ENCODE data around the gene SPTLC1. TPM values are rescaled to one million over a fixed set of nuclear protein-coding genes. Genes with fewer than 3 reads are reported as not detected.
A peak's percentile ranks its signal among the peaks of the same experiment; 100 is the strongest.

The SPTLC1 gene
- total and polyA plus RNA-seq, 2 experiments from 2014 or later, result 42.6 to 46.0 TPM

DNA sequence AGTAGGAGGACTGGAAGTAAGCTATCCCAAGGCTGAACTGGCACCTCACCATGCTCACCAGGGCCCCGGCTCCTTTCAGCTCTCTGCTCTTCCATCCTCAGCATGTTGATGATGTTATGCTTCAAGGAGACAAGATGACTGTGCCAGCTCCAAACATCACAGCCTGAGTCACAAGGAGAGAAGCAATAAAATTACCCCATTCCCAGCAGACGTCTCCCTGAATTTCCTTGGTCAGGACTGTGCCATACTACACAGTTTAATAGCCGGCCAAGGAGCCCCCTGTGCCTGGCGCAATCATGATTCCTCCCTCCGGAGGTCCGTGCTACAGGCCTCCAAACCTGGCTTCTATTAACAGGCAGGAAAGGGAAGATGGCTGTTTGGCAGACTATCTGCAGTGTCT is 114.0 kb downstream of the SPTLC1 start:
- Histone ChIP-seq H3K4me3 (no peak overlapping the region), H3K27ac (no peak overlapping the region), H3K4me1 (ENCODE audit: low read depth) (no peaks in the 10 kb centered on the region), H3K27me3 (peaks cover 38% of the 10 kb centered on the region), H3K36me3 (no peaks in the 10 kb centered on the region), H3K9me3 (ENCODE audit: low read depth) (no peaks in the 10 kb centered on the region)
- DNase-seq (ENCODE audit: low read depth in 1 of 2, low spot score in 1 of 2), result peak in 1 of 2 donors; percentile 6
- TF ChIP-seq CTCF (IDR thresholded peaks at IDR 0.05; ENCODE audit: low read depth, low read length), result no peak

DNA sequence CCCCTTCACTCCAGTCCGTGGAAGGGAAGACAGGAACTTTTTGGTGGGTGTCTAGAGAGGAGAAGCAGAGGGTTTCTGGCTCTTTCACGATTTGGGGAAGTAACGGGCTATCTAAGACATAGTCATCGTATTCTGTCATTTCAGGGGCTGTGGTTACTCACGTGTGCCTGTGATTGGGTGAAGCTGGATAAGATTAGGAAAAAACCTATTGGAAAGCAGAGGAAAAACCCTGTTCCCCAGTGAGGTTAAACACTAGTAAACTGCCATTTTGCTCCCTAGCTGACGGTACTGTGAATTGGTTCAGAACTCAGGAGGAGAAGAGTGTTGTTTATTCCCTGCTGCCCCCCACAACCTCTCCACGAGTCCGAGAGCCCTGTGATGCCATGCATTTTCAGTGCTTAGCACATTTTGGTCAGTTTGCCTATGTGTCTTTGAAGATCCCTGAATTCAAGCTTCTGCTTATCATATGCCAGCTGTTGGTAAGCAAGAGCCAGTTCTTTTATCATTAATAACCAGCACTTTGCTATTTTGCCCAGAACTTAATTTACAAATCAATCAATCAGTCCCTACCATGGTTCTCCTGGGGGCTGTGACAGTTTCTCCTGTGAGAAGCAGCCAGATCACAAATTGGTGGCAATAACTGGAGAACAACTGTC is 120.1 kb downstream of the SPTLC1 start:
- Histone ChIP-seq H3K9me3 (ENCODE audit: low read depth) (no peaks in the 10 kb centered on the region), H3K27me3 (peaks cover 64% of the 10 kb centered on the region), H3K4me3 (no peak overlapping the region), H3K36me3 (no peaks in the 10 kb centered on the region), H3K4me1 (ENCODE audit: low read depth) (peaks cover 7% of the 10 kb centered on the region), H3K27ac (no peak overlapping the region)
- no peak for TF ChIP-seq CTCF (IDR thresholded peaks at IDR 0.05; ENCODE audit: low read depth, low read length)
- peak in 1 of 2 donors; percentile 28 for DNase-seq (ENCODE audit: low read depth in 1 of 2, low spot score in 1 of 2)

GRCh38 chr9:91994422-91994821 is 120.8 kb downstream of the SPTLC1 start:
- TF ChIP-seq CTCF (IDR thresholded peaks at IDR 0.05; ENCODE audit: low read depth, low read length), result no peak
- no peaks in the 10 kb centered on the region for H3K9me3 ChIP-seq (ENCODE audit: low read depth)
- no peak overlapping the region for H3K4me3 ChIP-seq
- no peak for DNase-seq (ENCODE audit: low read depth in 1 of 2, low spot score in 1 of 2)
- H3K4me1 ChIP-seq (ENCODE audit: low read depth), result peaks cover 7% of the 10 kb centered on the region
- H3K36me3 ChIP-seq, result no peaks in the 10 kb centered on the region
- peaks cover 69% of the 10 kb centered on the region for H3K27me3 ChIP-seq
- no peak overlapping the region for H3K27ac ChIP-seq

DNA sequence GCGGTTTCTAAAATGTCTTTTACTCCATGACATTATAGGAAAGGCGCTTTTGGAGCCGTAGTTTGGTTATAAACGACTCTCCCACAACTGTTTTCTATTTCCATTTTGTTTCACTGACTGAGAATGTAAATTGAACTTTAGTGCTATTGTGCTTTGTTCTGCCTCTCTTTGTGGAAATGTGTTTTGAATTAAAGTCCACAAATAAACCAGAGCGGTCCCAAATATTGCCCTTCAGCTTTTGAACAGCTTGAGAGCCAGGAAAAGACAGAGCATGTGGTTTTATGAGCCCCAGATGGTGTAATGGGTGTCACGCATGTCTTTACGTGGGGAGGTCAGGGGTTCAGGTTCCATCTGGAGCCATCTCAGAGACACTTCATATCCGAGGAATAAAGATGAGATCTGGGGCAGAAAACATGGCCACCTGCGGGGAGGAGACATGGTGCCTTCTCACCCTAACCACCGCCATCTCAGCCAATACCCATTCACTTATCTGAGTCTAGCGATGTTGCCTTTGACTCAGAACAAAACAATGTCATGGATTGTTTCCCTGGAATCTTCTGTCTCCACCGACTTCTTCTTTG is 122.7 kb downstream of the SPTLC1 start:
- Histone ChIP-seq H3K4me1 (ENCODE audit: low read depth) (peaks cover 7% of the 10 kb centered on the region), H3K27ac (no peak overlapping the region)
- no peak for DNase-seq (ENCODE audit: low read depth in 1 of 2, low spot score in 1 of 2)

DNA sequence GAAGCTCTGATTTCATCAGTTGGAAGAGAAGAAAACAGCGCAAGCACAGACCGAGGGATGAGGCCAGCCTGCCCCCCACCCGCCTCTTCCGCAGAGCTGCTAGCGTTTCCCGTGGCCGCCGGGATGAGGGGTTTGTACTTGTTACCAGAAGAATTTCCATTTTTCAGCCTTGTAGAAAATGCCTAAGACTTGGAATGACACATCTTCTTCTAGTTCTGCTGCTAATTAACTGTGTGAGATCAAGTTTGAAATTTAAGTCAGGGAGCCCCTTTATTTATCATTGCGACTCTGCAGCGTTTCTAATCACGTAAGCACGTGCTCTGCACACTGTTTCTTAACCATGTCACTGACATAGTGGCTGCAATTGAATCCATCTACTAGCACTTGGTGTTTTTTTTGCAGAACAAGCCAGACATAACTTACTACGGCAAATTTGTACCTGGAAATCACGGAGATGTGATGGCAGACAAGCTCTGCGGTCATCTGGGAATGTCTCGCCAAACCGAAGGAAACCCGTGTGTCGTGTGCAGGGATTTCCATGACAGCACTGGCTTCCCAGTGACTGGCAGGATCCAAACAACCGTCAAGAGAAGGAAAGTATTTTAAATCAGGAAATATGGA is 123.4 kb downstream of the SPTLC1 start:
- no peak for TF ChIP-seq CTCF (IDR thresholded peaks at IDR 0.05; ENCODE audit: low read depth, low read length)
- no peak overlapping the region for H3K4me3 ChIP-seq
- H3K9me3 ChIP-seq (ENCODE audit: low read depth), result no peaks in the 10 kb centered on the region
- DNase-seq (ENCODE audit: low read depth in 1 of 2, low spot score in 1 of 2), result no peak
- H3K27me3 ChIP-seq, result peaks cover 72% of the 10 kb centered on the region
- no peak overlapping the region for H3K27ac ChIP-seq
- peaks cover 7% of the 10 kb centered on the region for H3K4me1 ChIP-seq (ENCODE audit: low read depth)
- H3K36me3 ChIP-seq, result no peaks in the 10 kb centered on the region

More for the DNA sequence above, 122.7 kb downstream of the SPTLC1 start:
- H3K9me3 ChIP-seq (ENCODE audit: low read depth), result no peaks in the 10 kb centered on the region
- H3K36me3 ChIP-seq, result no peaks in the 10 kb centered on the region
- H3K4me3 ChIP-seq, result no peak overlapping the region
- TF ChIP-seq CTCF (IDR thresholded peaks at IDR 0.05; ENCODE audit: low read depth, low read length), result no peak
- peaks cover 67% of the 10 kb centered on the region for H3K27me3 ChIP-seq

Data from cardiac muscle cell (in vitro differentiated cells and primary cell).